Suprapubic skin (tissue), 4 donors: ENCODE results near the gene TRMT61A.

ENCODE experiments used
- CTCF ChIP-seq, 2 donors: fragments of 200-600 bp in 1 of 2; fragments of 450-650 bp in 1 of 2; sonication (generic) in 1 of 2; IDR thresholded peaks; one replicate each; pipeline ENCODE4 v1.5.1; 2016 to 2019; ENCODE audit warnings: antibody characterized with exemption in 2 of 2, mild to moderate bottlenecking in 1 of 2, moderate library complexity in 1 of 2
- EP300 ChIP-seq: sonication (generic); formaldehyde crosslinking; IDR thresholded peaks from one replicate; pipeline ENCODE4 v1.6.1; 2017; ENCODE audit warnings: antibody characterized with exemption
- POLR2A ChIP-seq, 2 donors: fragments of 450-650 bp; IDR thresholded peaks; one replicate each; pipeline ENCODE4 v1.6.1; 2017; ENCODE audit warnings: antibody characterized with exemption in 2 of 2, mild to moderate bottlenecking in 2 of 2, moderate library complexity in 2 of 2
- POLR2AphosphoS5 ChIP-seq, 3 donors: sonication (generic); formaldehyde crosslinking; IDR thresholded peaks; one replicate each; pipeline ENCODE4 v1.6.1; 2017; ENCODE audit warnings: antibody characterized with exemption in 3 of 3

GRCh38 chr14:103514596-103515421, 14.2 kb upstream of the TRMT61A start:
- no peak for TF ChIP-seq EP300
- TF ChIP-seq CTCF (IDR thresholded peaks at IDR 0.05) = no peak
- TF ChIP-seq POLR2A (IDR thresholded peaks at IDR 0.05) = no peak
- no peak for TF ChIP-seq POLR2AphosphoS5 (IDR thresholded peaks at IDR 0.05)
